Brain pericyte (primary cell): ENCODE results near the gene GGT1.
"Not testable (repeated sequence)": the region's sequence is repeated elsewhere in the genome, so short reads cannot be mapped to it uniquely, and the experiment has no call there.

Source experiments
- DNase-seq: peaks from one replicate; pipeline ENCODE4 v3.0.0-alpha.2; 2012; ENCODE audit warnings: low read depth, low spot score

Gene GGT1

GRCh38 chr22:24602847-24603769, at the start of gene GGT1:
Gene GGT1, plus strand, starts transcription at chr22:24603193. Its CDS starts 7,889 bp downstream, at chr22:24611082.
- not testable (repeated sequence) for DNase-seq

GRCh38 chr22:24553597-24554312, 49.2 kb upstream of the GGT1 start:
- DNase-seq = no peak

- DNase-seq = no peak
These were observed 48.5 kb upstream of the GGT1 start, which contains the start of gene GUCD1 for GRCh38 chr22:24554313-24555164. Gene GUCD1, minus strand, starts transcription at chr22:24555138. Its CDS starts 147 bp downstream, at chr22:24554991.

GRCh38 chr22:24555165-24556039, 47.6 kb upstream of the GGT1 start, which contains the start of gene SNRPD3:
Gene SNRPD3, plus strand, starts transcription at chr22:24555999. Its CDS starts 1,676 bp downstream, at chr22:24557675.
- DNase-seq = peak; percentile 97

- no peak for DNase-seq
These were observed 43.5 kb upstream of the GGT1 start for GRCh38 chr22:24559471-24559870.

- DNase-seq = no peak
These were observed 39.7 kb upstream of the GGT1 start for GRCh38 chr22:24563246-24563645.

GRCh38 chr22:24564376-24565058, 38.5 kb upstream of the GGT1 start:
- DNase-seq = no peak

GRCh38 chr22:24565077-24565476, 37.9 kb upstream of the GGT1 start:
- no peak for DNase-seq

- DNase-seq = no peak
These were observed 36.0 kb upstream of the GGT1 start for GRCh38 chr22:24566899-24567511.

GRCh38 chr22:24567668-24568067, 35.3 kb upstream of the GGT1 start:
- no peak for DNase-seq

GRCh38 chr22:24571266-24571665, 31.7 kb upstream of the GGT1 start:
- no peak for DNase-seq

GRCh38 chr22:24576778-24577177, 26.2 kb upstream of the GGT1 start:
- DNase-seq = no peak

GRCh38 chr22:24578355-24579257, 24.4 kb upstream of the GGT1 start:
- DNase-seq = no peak

GRCh38 chr22:24579258-24579601, 23.8 kb upstream of the GGT1 start:
- no peak for DNase-seq

- DNase-seq = no peak
These were observed 22.7 kb upstream of the GGT1 start for GRCh38 chr22:24580276-24580675.

- no peak for DNase-seq
These were observed 20.8 kb upstream of the GGT1 start for GRCh38 chr22:24582056-24582814.

- DNase-seq = no peak
These were observed 19.5 kb upstream of the GGT1 start for GRCh38 chr22:24583221-24584165.
